Activated naive CD4-positive, alpha-beta T cell (primary cell): ENCODE results near the gene CRB2.
A peak's percentile ranks its signal among the peaks of the same experiment; 100 is the strongest.

Source experiments
- DNase-seq, 4 experiments: peaks; one replicate each; lab custom pipeline; 2025; lab: John Stamatoyannopoulos, UW

Gene CRB2

DNA sequence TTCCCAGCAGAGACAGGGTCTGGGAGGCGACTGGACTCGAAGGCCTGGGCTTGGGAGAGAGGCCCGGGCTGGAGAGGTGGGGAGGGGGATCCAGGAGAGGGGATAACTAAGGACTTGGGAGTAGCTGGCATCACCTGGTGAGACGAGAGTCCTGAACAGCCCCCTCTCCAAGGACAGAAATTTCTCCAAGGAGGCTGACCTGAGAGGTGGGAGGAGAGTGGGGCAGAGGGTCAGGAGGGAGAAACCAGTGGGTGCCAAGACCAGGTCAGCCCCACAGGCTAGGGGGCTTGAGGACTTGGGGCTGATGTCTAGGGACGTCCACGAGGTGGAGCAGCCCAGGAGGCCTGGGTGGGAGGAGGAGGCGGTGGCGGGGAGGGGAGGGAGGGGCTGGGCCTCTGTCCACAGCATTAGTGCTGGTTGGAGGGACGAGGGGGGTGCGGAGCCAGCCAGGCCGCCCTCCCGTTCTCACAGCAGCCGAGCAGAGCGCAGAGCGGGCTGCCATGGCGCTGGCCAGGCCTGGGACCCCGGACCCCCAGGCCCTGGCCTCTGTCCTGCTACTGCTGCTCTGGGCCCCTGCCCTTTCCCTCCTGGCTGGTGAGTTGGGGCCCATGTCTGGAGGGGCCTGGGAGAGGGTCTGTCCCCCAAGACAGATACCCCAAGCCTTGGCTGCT is at the start of gene CRB2:
Gene CRB2 (plus strand): TSS at position 437 of the 671 bp plus-strand sequence. CDS start 64 bp downstream, at position 501.
- no peak for DNase-seq

DNA sequence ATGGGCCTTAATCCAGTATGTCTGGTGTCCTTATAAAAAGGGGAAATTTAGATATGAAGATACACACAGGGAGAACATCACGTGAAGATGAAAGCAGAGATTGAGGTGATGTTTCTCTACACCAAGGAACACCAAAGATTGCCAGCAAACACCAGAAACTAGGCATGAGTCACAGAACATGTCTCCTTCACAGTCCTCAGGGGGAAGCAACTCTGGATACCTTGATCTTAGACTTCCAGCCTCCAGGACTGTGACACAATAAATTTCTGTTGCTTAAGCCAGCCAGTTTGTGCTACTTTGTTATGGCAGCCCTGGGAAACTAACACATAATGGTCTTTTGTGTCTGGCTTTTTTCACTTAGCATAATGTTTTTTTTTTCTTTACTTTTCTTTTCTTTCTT is 46.4 kb upstream of the CRB2 start:
- DNase-seq: no peak

DNA sequence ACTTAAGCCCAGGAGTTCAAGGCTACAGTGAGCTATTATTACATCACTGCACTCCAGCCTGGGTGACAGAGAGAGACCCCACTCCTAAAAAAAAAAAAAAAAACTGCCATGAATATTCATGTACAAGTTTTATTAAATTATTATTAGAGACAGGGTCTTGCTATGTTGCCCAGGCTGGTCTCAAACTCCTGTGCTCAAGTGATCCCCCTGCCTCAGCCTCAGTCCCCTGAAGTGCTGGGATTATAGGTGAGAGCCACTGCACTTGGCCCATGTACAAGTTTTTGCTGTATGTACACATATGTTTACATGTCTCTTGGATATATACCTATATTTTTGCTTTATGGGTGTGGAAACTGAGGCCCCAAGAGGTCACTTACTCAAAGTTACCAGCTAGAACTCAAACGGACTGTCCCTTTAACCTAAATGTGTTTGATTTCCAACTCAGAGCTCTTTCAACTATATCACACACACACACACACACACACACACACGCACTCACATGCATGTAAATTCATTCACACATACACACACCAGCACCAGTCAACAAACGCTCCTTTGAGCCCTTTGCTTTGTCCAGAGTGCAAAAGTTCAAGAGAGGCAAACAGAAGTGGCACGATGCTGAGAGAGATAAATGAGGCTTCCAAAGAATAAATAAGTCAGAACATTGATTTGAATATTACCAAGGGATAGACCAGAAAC is 45.3 kb upstream of the CRB2 start:
- DNase-seq: no peak

DNA sequence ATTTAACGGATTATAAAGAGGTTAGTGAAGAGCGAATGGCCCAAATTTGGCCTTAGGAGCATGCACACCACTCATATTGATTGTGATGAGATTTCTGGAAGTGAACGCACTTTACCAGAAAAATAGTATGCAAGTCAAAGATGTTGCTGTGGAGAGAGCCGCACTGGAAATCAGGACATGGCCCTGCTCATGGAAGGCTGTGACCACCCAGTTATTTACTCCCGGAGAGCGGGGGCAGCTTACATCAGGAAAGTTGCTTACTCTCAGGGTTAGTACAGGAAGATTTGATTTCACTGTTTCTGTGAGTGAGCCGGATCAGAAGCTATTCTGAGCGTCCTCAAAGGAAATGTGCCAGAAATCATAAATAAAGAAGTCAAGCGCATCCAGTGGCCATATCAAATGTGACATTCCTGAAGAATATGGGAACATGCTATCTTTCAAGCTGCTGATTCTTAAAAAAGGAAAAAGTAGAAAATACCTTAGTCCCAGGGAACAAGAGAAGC is 44.7 kb upstream of the CRB2 start:
- DNase-seq: no peak

DNA sequence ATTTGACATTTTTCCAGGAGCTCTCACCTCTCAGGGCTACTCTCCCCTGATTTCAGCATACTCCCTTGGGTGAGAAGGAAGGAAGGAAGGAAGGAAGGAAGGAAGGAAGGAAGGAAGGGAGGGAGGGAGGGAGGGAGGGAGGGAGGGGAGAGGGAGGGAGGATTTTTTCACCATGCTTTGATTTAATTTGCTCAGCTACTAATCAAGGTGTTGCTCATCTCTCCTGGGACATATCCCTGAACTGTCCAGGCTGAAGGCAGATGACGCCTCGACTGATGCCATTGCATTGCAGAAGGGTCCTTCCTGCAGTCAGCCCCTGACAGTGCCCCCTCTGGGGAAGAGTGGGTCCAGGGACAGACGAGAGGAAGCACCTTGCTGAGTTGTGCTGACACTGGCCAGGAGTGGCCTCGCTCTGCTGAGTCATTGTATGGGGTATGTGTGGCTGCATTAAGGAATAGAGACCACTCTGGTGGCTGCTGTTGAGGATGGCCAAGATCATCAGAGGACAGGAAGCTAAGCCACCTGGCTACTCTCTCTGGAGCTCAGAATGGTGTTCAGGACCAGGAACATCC is 43.6 kb upstream of the CRB2 start:
- DNase-seq: no peak

DNA sequence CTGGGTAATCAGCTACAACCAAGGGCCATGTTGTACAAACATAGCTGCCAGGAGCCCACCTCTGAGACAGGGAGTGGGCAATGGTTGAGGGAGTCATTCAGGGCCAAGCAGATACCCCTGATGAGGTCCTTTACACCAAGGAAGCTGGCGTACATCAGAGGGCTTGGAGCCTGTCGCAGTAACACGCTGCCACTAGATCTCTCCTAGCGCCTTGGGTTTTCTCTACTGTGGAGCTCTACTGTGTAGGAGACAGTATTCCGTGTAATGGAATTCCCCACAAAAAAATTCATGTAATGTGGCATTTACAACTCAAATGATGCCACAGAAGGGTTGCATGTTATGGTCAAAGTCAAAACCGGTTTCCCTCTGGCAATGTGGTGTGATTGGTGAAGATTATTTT is 41.4 kb upstream of the CRB2 start:
- no peak for DNase-seq

DNA sequence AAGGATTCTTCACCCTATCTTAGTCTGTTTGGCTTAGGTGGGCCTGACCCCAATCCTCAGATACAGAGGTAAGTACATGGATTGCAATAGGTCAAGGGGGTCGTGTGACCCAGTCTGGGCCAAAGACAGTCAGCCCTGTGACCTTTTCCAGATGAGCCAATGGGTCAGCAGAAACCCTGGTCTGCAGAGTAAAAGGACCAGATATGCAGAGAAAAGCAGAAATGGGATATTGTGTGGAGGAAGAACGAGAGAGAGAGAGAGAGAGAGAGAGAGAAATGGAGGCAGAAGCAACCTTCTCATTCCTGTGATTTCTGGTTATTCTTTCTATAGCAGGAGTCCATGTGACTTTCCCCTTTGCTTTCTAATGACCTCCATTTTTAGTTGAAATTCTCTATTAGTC is 40.4 kb upstream of the CRB2 start:
- no peak for DNase-seq

DNA sequence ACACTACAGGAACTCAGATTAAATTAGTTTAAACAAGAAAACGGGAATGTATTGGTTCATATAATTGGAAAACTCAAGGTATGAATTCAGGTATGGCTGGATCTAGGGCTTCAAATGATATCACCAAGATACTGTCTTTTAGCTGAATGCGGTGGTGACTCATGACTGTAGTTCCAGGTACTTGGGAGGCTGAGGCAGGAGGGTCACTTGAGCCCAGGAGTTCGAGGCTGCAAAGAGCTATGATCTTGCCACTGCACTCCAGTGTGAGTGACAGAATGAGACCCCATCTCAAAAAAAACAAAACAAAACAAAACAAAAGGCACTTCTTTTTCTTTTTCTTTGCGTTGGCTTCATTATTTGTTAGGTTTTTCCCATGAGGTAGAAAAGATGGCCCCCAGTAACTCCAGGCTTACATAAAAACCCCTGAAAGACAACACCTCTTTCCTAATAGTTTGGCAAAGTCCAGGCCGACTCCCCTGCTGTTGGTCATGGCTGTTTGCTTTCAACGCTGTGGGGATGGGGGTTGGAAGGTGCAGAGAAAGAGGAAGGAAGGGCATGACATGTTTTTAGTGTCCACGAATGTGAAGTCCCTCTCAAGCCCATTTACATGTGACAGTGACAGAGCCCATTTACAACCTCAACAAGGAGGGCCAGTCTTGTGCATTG is 39.8 kb upstream of the CRB2 start:
- DNase-seq: no peak

DNA sequence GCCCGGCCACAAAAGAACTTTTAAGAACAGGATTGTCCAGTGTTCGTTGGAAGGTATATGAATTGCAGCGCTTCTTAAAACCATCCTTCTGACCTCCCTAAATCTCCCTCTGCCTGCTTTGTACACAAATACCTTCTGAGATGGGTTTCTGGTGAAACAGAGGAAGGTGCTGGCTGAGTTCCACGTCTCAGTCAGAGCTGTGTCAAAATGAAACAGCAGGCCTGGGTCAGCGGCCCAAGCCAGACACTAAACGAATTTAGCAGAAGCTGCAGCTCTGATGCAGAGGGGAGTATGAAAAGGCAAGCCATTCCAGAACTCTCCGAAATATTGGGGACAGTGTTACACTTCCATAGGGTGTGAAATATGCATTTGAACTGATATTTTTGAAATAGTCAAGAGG is 37.8 kb upstream of the CRB2 start:
- DNase-seq: no peak

DNA sequence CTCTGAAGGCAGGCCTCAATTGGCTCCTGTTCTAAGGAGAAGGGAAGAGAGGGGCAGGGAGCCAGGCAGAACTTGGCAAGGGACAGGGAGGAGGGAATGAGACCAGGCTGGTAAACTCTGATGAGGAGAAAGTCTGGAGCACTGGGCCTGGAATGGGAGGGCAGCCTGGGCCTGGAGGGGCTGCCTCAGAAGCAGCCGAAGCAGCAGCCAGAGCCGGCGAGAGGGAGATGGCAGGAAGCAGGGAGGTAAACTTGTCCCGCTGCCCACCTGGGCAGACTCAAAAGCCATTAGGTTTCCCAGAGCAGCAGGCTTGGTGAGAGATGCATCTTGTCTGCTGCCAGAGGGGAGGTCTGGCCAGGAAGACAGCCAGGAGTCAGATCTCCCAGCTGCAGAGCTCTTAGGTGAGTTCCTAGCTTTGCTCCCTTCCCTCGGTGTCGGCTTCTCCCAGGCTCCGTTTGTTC is 37.0 kb upstream of the CRB2 start:
- DNase-seq: no peak

DNA sequence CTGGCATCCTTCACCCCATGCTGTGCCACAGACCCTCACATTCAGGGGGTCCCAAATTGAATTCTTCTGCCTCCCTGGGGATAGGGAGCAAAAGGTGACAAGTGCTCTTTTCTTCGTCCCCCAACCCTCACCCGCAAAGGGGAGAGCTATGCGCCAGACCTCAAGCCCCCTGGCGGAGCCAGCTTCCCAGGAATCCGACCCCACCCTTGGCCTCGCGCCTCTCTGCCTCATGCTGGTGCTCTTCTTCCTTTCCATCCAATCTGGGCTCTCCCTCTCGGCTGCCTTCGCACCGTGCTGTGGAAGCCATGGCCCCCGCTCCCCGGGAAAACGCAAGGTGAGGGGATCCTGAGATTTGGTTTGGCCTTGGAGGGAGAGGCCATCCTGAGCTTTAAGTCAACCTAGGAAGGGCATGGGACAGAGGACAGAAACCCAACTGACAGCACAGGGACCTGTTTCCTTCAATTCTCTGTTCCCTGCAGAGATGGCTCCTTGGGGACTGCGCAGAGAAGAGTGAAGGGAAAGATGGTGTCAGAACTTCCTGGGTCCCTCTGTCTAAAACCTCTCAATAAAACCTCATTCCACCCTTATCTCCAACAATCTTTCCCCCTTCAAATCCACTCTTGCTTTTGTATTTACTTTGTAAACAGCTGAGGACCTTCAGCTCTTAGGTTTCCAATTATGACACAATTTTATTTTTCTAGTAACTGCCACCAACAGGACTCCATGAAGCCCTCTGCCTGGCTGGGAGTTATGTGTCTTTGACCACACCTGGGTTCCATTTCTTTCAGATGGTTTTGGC is 36.3 kb upstream of the CRB2 start:
- DNase-seq: no peak

DNA sequence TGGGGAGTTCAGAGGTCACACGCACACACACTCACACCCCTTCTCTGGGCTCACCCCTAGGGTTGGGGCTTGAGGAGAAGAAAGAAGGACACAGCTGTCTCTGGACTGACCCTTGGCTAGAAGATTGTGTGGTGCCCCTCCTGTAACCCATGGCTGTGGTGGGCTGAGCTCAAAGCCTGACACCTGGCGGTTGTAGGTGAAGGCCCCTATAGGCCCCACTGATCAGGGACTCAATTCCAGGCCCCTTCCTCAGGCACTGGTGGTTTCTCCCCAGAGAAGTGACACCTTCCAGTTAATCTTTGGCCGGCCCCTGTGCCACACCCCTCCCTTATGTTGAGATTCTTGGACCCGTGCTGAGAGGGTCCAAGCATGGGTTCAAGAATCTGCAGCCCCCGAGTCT is 35.2 kb upstream of the CRB2 start:
- DNase-seq: no peak

DNA sequence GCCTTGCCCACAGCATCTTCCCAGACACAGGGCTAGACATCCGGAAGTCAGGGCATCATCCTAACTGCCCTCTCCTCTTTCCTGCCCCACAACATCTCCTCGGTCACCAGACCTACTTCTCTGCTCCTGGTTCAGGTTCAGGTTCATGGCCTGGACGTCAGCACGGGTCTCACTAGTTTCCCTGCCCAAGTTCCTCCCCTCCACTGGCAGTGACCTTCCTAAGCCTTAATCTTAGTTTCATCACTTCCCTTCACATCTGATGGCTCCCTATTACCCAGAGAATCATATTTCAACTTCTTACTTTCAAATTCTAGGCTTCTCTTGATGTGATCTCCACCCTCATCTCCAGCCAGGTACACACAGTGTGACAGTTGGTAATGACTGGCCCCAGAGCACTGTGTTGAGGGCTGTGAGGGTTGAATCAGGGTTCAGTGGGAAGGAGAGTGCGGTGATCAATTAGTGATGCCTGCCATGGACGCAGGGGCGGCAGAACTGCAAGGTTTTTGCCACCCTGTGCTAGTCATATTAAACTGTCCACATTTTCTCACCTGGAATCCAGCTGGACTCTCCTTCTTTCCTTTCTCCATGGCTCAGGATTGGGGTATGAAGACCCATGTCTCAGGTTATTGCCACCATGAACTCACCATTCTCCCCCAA is 34.3 kb upstream of the CRB2 start:
- no peak for DNase-seq

DNA sequence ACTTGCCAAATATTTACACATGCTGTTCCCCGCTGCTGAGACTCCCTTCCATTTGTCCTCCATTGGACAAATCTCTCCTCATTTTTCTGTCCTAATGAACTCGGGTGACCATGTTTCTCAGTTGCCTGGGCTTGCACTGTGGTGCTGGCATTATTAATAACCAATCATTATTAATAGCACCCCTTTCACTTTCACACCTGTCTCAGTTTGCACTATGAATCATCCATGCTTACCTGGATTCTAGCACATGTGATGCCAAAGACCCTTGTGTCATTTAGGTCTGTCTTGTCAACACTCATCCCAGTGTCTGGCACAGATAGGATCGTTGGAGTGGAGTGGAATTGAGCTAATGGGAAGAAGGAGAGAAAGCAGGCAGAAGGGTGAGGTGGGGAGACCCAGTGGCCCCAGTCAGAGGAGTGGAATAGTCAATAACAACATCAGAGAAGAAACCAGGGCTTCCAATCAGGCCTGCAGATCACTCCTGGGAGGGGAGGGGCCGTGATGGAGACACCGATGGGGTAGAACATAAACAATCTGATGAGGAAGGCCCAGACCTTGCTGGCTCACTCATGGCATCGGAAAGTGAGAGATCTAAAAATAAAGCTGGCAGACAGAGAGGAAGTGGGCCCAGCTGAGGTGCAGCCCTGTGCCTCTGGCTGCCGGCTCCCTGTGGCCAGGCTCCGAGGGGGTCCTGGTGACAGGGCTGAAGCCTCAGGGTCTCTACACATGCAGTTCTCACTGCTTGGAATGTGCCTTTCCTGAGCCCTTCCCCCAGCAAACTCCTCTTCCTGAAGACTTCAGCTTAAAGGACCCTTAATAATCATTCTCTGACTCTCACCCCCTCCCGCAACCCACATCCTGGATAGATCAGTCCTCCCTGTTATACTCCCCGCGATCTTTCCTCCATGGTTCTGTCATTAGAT is 33.5 kb upstream of the CRB2 start:
- peak in 2 of 4 experiments; percentile 40 to 54 for DNase-seq

DNA sequence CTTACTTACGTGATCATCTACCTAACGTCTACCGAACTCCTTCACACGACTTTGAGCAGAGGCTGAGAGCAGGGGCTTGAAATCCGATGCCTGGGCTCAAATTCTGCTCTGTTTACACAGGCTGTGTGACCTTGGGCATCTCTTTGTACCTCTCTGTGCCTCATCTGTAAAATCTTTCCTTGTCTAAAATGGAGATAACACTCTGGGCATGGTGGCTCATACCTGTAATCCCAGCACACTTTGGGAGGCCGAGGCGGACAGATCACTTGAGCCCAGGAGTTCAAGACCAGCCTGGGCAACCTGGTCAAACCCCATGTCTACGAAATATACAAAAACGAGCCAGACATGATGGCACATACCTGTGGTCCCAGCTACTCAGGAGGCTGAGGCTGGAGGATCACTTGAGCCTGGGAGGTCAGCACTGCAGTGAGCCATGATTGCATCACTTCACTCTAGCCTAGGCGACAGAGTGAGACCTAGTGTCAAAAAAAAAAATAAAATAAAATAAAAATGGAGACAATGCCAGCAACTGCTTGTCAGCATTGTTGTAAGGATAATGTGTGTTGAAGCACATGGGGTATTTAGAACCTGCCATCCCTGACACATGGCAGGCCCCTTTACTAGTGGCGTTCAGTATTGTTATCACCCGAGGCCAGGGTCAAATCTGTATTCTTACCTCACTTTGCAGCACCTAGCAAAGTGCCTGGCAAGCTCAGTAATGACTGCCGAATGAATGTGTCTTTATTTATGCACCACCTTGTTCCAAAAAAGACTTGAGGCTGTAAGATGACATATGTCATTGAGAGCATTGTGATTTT is 32.6 kb upstream of the CRB2 start:
- DNase-seq: no peak

DNA sequence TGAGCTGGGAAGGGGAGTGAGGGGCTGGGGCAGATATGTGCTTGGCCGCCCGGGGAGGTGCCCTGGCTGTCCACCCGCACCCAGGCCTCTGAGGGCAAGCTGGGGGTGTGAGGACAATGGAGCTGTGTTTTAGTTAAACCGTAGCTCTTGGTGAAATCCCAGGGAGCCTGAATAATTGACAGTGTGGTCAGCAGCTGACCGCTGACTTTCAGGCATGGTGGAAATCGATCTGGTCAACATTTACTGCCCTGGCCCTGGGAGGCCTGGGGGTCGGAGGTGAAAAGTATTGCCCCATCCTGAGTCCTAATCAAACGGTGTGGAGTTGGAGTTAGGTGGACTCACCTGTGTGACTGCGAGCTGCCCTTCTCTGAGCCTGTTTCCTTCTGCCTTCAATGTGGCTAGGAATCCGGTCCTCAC is 31.2 kb upstream of the CRB2 start:
- DNase-seq: no peak

DNA sequence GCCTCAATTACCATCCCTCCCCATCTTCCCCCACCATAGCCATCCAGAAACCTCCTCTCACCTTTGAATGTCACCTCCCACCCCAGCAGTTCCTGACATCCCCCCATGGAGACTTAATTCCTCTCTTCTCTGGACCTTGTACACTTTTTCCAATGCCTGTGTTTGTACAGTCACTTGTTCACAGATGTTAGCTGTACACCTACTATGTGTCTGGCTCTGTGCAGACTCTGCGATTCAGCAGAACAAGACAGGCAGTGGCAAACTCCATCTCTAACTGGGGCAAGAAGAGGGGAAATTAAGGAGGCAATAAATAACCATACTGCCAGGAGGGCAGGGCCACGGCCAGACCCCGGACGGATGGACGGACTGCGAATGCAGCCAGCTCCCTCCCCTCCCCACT is 29.8 kb upstream of the CRB2 start:
- no peak for DNase-seq

DNA sequence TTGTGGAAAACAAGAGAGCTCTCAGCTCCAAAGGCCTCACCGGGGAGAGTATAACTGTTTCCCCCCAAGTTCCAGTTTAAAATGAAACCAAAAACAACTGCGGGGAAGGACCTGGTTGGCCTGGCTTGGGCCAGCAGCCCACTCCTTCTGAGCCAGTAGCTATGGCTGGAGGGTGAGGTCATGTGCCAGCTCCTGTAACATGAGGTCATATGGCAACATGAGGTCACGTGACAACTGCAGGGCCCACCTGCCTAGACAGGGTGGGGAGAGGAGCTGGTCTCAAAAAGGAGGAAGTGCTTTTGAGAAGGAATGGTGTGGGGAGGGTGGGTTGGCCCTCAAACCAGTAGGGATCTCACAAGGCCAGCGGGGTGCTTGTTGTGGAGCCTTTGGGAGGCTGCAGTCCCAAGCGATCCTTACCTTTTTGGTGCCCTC is 29.3 kb upstream of the CRB2 start:
- no peak for DNase-seq

DNA sequence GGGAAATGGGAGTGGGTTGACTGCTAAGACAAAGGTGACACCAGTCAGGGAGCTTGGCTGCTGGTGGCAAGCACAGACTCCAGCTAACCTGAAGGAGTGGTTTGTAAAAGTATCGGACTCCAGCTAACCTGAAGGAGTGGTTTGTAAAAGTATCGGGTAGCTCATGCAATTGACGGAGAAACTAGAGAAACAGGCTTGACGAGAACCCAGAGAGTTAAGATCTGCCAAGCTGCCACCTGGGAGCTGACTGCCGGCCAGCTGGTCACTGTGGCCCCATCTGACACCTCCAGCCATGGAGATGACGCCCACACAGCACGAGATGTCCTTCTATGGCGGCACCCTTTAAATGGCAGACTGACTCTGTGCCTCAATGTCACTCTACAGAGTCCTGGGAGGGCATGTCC is 28.3 kb upstream of the CRB2 start:
- no peak for DNase-seq
